ENCODE measurements around the gene SAMD4B.
A peak's percentile ranks its signal among the peaks of the same experiment; 100 is the strongest.

Gene SAMD4B

DNA sequence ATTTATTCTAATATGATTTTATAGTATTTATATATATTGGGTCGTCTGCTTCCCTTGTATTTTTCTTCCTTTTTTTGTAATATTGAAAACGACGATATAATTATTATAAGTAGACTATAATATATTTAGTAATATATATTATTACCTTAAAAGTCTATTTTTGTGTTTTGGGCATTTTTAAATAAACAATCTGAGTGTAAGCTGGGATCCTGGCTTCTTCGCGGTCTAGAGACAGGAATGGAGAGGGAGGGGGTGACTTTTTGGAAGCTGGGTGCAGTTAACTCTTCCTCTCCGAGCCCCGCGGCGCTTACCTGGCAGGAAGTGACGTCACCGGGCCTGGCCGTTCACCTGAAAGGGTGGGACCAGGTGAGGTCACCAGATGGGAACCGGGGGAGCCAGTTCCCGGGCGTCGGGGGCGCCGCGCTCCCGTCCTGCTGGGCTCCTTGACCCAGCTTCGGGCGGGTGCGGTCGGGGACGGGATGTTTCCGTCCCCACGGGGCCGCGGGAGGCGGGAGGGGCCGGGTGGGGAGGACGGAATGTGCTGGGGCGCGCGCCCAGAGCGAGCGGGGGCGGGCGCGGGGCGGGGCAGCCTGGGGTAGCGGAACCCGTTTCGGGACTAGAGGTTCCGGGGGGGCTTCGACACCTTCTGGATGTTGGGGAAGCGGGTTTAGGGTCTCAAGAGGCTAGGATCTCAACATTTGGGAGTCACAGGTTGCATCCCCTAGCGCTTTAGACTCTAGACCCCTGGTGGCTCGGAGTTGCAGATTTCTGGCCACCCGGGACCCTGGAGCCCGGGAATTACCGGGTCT, 67.2 kb downstream of the SAMD4B start:
- DNase-seq (ENCODE audit: low read depth in 2 of 2), result peak; percentile 54 to 77

DNA sequence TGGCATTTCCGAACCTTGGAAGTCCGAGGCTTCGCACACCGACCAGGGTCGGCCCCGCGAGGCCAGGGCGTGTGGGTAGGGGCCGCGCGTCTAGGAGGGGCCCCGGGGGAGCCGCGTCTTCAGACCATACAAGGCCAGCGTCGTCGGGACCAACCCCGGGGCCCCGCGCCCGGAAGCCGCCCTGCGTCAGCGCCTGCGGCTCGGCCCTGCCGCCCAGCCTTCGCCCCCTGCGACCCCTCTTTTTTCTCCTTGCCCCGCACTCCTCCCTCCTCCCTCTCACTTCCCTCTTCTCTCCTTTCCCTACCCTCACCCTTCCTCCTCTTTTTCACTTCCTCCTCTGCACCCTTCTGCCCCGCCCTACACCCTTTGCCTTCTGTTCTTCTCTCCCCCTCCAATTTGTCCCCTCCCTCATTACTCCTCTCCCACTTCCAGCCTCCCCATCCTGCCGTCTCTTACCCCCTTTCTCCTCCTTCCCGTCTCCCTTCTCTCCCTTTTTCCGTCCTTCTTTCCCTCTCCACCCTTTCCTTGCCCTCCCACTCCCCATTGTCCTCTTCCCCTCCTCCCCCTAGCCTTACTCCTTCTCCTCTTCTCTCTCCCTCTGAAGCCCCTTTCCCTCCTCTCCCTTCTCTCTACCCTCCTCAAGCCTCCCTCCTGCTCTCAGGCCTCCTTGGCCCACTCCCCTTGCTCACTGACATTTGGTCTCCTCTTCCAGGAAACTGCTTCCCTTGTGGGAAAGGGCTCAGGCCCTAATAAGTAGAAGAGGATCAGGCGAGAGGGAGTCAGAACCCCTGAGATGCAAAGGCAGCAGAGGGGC, 68.0 kb downstream of the SAMD4B start:
- no peak for DNase-seq (ENCODE audit: low read depth in 2 of 2)

DNA sequence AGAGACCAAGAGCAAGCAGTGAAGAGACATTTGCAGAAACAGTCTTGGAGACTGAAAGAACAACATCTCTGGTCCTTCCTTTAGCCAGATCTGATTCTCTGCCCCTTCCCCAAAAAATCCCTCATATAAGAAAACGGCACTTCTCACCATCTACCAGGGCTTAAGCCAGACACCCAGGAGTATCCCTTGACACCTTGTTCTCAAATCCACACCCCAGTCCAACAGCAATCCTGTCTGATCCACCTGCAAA, 68.5 kb downstream of the SAMD4B start:
- no peak for DNase-seq (ENCODE audit: low read depth in 2 of 2)

DNA sequence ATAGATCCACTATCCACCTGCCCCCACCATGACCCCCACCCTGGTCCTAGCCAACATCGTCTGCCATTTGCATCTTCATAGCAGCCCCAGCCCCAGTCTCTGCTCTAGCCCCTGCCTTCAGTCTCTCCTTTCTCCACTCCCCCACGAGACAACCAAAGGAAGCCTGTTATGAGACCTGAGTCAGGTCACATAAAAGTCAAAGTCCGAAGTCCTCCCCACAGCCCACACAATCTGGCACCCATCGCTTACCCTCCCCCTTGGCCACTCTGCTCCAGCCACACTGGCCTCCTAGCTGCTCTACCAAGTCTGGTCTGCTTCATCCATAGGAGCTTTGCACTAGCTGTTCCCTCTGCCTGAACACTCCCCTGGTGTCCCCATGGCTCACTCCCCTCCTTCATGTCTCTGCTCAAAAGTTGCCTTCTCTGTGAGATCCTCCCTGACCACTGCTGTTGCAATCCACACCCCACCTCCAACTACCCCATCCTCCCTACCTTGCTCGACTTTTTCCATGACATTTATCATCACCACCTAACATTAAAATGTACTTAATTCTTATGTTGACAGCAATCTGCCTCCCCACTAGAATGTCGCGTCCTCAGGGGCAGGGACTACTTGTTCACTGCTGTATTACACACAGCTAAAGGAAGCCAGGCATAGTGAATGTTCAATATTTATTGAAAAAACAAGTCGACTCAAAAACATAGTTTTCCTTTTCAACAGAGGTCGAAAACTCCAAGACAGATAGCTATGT, 69.0 kb downstream of the SAMD4B start:
- no peak for DNase-seq (ENCODE audit: low read depth in 2 of 2)

DNA sequence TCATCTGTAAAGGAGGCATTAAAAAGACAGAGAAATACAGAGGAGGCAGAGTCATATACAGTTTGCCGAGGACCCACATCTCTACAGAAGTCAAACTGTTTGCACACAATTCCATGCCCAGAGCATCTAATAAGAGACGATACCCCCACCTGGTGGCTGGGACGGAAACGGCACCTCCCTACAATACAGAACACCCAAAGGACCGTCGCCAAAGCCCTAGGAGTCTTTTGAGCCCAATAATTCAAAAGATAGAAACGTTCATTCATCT, 69.5 kb downstream of the SAMD4B start:
- peak; percentile 86 to 89 for DNase-seq (ENCODE audit: low read depth in 2 of 2)

DNA sequence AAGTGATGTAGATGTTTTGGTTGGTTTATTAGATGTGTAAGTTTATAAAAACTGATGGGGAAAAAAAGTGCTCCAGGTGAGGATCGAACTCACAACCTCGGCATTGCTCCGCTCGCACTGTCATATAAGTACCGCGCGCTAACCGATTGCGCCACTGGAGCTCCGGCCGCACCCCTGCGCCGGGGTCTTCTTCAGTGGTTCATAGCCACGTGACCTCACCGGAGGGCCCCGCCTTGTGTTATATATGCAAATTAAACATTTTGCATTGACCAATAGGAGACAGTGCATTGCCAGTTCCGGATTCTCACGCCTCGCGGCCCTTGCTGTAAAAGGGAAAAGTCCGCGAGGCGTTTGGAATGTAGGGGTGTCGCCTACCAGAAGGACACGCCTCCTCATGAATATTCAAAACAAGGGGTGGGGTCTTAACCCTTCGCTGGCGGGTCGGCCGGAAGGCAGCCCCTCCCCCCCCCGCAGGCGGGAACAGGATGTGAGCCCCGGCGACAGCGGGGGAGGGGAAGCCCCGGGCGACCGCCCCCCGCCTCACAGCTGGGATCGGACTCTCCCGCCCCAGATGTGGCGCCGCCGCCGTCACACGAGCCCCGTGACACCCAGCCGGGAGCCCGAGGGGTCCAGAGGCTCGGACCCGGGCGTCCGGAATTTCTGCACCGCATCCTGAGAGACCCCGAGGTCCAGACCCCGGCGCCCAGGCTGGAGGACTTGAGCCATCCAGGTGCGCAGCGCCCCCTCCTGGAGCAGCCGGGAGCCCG, 70.1 kb downstream of the SAMD4B start, which contains the start of gene PLEKHG2:
PLEKHG2 (plus strand) TSS at position 570 of the 767 bp plus-strand sequence. CDS start 1,418 bp downstream, outside the sequence.
- DNase-seq (ENCODE audit: low read depth in 2 of 2), result peak; percentile 95 to 96

DNA sequence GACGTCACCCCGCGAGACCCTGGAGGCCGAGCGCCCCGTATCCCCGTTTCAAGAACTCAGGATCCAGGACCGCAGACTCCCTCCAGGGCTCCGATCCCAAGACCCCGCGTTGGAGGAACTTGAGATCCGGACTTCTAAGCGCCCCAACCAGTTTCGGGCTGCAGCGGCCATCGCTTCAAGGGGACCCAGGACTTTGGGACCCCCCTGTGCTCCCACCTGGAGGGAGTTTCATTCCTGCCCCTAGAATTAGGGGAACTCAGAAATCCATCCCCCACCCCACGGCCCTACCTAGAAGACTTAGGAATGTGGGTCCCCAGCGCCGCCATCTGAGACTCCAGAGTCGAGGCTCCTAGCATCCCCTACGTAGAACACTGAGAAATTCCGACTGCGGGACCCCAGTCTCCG, 70.6 kb downstream of the SAMD4B start:
- no peak for DNase-seq (ENCODE audit: low read depth in 2 of 2)

DNA sequence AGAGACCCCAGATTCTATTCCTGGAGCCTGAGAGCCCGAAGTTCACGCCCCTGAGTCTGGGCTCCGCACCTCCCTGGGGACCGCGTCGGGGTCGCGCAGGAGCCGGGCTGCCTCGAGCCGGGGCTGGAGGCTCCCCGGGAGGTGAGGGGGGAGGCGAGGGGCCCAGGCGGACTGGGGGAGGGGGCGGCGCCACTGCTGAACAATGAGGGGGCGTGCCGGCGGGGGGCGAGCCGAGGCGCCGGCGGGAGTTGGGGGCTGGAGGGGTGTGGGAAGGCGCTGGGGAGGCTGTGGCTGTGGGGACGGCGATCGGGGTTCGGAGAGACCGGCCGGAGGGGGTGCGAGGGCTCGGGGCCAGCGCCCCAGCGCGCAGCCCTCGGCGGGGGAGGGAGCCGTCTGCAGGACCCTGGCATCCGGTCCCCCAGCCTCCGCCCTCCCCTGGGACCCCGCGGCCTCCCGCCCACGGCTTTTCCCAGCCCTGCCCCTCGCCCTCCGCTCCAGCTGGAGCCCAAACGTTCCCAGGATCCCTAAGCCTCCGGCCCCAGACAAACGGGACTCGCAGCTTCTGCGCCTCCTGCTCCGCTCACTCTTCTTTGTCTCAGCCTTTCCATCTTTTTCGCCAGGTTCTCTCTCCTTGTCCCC, 71.2 kb downstream of the SAMD4B start:
- DNase-seq (ENCODE audit: low read depth in 2 of 2), result no peak

DNA sequence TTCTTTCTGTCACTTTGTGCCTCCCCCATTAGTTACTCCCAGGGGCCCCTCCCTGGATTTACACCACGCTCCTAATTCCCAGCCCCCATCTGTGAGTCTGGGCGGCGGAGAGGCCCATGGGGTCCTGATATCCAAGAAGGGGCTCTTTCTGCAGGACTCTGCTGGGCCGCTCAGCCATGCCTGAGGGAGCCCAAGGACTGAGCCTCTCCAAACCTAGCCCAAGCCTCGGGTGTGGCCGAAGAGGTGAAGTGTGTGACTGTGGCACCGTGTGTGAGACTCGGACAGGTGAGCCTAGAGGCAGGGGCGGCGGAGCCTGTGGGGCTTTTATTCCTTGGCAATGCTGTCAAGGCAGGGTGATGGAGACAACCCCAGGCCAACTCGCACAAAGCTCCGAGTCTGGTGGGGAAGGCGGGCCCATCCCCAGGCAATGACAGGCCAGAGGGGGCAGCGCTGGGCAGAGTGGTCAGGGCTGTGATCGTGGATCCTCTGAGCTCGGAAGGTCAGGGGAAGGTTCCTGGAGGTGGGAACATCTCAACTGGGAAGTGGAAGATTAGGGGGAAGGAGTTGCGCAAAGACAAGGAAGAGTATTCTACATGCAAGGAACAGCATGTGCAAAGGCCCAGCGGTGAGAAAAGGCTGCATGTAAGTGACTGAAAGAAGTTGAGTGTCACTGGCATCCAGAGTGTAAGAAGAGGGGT, 71.8 kb downstream of the SAMD4B start:
- no peak for DNase-seq (ENCODE audit: low read depth in 2 of 2)

DNA sequence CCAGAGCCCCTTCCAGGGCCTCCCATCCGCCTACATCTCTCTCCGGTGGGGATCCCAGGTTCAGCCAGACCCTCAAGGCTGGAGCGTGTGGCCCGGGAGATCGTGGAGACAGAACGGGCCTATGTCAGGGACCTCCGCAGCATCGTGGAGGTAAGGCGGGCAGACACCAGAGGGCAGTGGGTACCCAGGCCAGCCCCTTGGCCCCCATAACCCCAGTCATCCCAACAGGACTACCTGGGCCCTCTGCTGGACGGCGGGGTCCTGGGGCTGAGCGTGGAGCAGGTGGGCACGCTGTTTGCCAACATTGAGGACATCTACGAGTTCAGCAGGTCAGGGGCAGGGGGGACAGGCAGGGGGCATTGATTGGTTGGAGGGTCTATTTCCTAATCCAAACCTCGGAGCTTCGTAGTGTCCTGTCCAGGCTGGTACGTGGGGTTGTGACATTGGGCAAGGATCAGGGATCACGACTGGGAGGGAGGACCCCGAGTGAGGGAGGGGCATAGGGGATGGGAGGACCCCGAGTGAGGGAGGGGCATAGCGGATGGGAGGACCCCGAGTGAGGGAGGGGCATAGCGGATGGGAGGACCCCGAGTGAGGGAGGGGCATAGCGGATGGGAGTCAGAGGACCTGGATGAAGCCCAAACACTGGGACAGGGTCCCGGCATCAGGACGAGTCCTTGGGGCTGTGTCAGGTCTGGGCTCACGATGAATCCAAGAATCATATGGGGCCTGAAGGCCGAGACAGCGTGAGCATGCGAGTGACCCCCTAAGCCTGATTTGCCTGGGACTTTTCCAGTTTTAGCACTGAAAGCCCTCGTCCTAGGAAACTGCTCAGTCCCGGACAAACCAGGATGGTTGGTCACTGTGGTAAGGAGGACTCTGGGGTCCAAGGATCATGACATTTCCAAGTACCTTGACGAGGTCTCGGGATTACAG, 73.2 kb downstream of the SAMD4B start:
- no peak for DNase-seq (ENCODE audit: low read depth in 2 of 2)

DNA sequence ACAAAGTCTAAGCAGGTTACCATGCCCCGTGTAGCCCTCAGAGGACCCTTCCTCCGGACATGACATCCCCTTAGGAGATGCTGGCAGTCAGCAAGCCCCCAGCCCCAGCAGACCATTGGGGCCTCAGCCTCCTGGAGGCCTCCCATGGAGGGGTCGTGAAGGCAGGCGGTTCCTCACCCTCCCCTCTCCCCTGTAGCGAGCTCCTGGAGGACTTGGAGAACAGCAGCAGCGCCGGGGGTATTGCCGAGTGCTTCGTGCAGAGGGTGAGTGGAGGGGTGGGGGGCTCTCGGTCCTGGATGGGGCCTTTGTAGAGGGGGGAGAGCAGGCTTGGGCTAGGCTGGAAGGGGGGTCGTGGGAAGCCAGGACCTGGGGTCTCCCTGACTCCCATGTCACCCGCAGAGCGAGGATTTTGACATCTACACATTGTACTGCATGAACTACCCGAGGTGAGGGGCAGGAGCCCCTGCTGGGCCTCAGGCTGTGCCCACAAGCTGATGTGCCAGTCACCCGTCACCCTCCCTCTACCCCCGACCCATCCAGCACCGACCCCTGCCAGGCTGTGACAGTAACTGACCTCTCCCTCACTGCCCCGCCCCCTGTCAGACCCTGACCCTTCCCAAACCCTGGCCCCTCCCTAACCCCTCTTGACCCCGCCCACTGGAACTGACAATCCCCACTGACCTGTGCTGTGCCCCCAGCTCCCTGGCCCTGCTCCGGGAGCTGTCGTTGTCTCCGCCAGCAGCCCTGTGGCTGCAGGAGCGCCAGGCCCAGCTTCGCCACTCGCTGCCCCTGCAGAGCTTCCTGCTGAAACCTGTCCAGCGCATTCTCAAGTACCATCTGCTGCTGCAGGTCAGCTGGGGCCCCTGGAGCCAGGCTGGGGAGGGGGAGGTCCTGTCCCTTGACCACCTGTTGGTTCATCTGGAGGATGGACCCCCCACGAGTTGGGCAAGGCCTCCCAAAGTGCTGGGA, 74.2 kb downstream of the SAMD4B start:
- DNase-seq (ENCODE audit: low read depth in 2 of 2), result no peak

DNA sequence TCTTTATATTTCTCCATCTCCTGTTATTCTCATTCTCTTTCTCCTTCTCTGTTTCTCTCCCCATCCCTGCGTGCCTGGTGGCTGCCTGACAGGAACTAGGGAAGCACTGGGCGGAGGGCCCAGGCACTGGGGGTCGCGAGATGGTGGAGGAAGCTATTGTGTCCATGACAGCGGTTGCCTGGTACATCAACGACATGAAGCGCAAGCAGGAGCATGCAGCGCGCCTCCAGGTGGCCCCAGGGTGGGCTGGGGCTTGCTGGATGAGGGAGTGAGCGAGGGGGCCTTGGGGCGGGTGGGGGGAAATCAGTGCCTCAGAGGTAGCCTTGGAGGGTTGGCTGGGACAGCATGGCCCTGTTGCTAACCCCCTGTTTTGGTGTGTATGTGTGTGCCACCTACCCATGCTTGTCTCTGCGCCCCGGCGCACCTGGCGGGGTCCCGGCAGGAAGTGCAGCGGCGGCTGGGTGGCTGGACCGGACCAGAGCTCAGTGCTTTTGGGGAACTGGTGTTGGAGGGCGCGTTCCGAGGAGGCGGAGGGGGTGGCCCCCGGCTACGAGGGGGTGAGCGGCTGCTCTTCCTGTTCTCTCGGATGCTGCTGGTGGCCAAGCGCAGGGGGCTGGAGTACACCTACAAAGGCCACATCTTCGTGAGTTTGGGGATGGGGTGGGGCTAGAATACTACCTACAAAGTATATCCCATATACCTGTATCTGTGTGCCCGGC, 75.4 kb downstream of the SAMD4B start:
- DNase-seq (ENCODE audit: low read depth in 2 of 2), result no peak

DNA sequence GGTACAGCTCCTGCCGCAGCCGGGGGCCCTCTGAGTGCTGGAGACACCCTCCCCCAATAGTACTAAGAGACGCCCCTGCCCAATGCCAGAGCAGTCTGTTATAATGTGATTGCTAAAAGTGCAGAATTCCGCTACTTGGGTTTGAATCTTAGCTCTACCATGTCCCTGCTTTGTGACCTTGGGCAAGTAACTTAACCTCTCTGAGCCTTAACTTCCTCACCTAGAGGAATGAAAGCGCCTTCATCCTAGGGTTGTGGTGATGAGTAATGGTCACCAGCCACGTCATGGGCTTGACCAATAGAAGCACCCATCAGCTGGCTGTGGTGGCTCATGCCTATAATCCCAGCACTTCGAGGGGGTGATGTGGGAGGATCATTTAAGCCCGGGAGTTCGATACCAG, 76.8 kb downstream of the SAMD4B start:
- DNase-seq (ENCODE audit: low read depth in 2 of 2), result no peak

DNA sequence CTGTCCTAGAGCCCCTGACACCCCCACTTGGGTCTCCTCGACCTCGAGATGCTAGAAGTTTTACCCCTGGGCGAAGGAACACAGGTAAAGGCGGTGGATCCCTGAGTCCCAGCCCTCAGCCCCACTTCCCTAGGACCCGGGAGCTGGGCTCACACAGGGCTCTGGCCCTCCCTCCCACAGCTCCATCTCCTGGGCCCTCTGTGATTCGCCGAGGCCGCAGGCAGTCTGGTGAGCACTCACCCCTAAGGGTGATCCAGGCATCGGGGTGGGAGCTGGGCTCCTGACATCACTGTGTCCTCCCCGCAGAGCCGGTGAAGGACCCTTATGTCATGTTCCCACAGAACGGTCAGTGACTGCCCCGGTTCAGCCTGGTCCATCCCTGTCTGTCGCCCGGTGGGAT, 78.5 kb downstream of the SAMD4B start:
- no peak for DNase-seq (ENCODE audit: low read depth in 2 of 2)

DNA sequence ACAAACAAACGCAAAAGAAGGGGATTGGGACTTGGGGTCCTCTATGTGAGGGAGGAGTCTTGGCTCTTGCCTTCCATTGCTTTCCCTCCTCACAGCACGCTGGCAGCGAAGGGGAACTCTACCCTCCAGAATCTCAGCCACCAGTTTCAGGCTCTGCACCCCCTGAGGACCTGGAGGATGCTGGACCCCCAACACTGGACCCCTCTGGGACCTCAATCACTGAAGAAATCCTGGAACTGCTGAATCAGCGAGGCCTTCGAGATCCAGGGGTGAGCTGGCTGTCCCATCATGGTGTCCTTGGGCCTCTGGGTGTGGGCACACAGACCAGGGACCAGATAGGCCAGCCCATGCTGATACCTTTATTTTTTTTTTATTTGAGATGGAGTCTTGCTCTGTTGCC, 79.8 kb downstream of the SAMD4B start:
- DNase-seq (ENCODE audit: low read depth in 2 of 2), result no peak

DNA sequence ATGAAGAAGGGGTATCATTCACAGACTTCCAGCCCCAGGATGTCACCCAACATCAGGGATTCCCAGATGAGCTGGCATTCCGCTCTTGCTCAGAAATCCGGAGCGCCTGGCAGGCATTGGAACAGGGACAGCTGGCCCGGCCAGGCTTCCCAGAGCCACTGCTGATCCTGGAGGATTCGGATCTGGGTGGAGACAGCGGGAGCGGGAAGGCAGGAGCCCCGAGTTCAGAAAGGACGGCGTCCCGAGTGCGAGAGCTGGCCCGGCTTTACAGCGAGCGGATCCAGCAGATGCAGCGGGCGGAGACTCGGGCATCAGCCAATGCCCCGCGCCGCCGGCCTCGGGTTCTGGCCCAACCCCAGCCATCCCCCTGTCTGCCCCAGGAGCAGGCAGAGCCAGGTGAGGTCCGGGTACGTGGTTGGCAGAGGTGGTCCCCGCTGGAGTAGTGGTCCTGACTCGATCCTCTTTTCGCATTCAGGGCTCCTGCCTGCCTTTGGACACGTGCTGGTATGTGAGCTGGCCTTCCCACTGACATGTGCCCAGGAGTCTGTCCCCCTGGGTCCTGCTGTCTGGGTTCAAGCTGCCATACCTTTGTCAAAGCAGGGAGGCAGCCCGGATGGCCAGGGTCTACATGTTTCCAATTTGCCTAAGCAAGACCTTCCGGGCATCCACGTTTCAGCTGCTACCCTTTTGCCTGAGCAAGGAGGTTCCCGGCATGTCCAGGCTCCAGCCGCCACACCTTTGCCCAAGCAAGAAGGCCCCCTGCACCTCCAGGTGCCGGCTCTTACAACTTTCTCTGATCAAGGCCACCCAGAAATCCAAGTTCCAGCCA, 81.3 kb downstream of the SAMD4B start:
- DNase-seq (ENCODE audit: low read depth in 2 of 2), result no peak

DNA sequence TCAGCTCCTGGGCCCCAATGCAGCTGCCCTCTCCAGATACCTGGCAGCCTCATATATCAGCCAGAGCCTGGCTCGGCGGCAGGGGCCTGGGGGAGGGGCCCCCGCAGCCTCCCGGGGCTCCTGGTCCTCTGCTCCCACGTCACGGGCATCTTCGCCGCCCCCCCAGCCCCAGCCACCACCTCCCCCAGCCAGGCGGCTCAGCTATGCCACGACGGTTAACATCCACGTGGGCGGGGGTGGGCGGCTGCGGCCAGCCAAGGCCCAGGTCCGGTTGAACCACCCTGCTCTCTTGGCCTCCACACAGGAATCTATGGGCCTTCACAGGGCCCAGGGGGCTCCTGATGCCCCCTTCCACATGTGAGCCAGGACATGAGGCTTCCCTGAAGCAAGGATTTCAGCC, 82.7 kb downstream of the SAMD4B start:
- no peak for DNase-seq (ENCODE audit: low read depth in 2 of 2)
